Measurements from ENCODE around the gene FAM163B. TPM values are rescaled to one million over a fixed set of nuclear protein-coding genes. Genes with fewer than 3 reads are reported as not detected.

The FAM163B gene
- total and polyA plus RNA-seq, 2 donors (not counting 1 experiment from before 2014, with no cell fraction given), result not detected

DNA sequence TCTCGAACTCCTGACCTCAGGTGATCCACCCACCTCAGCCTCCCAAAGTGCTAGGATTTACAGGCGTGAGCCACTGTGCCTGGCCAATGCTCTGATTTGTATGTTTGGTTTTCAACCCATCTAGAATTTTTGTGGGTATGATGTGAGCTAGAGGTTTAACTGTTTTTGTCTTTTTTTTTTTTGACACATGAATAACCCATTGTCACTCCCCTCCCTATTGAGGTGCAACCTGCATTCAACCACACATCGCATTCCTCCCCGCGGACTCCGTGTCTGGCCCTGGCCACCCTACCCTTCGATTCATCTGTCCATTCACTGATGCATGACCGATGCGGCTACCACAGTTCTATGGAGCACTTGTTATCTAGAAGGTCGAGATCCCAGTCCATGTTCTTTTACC is 9.5 kb upstream of the FAM163B start:
- Histone ChIP-seq H3K27me3 (ENCODE audit: control insufficient read depth, insufficient read depth, low read length) (peaks cover 2% of the 10 kb centered on the region), H3K4me3 (replicated peaks in 1 of 4; ENCODE audit: control extremely low read depth in 1 of 4, insufficient read depth in 1 of 4, low read depth in 3 of 4, low read length in 4 of 4) (no peak overlapping the region)
- no peak for TF ChIP-seq EZH2 (IDR thresholded peaks at IDR 0.05; ENCODE audit: low read length, missing control alignments)
- no peak for TF ChIP-seq CTCF (conservative IDR thresholded peaks at IDR 0.05 in 1 of 2, IDR thresholded peaks at IDR 0.05 in 1 of 2; ENCODE audit: low read depth in 1 of 2, low read length in 2 of 2)

DNA sequence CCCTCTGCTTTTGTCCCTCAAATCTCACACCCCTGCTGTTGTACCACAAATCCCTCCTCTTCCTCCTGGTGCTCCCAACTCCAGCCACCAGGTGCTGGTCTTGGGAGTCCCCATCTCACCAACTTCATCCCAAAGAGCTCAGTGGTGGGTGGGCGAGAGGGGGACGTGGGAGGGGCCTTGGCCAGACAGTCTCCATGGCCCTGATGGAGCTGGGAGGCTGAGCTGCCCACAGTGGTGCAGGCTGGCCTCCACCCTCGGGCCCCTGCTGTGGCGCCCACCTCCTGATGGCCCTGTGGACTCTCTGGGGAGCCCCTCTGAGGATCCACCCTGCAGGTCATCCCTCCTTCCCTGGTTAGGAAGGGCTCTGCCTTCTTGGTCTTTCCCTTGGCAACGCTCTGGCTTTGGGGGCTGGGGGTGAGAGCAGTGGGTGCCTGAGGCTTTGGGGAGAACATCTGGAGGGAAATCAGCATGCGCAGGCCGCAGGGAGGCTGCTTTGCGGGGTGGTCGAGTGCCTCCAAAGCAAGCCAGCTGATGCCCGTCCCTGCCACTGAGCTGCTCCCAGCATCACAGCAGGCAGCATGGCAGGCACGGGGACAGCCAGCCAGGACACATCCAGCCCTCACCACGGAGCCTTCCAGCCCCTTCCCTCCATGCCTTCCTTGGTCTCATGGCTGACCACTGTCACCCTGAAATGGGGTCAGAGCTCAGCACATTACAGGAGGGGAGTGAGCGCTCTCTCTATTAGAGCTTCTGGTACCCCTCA is 7.6 kb upstream of the FAM163B start:
- H3K9ac ChIP-seq (ENCODE audit: insufficient read depth, low read length), result no peak overlapping the region
- no peak overlapping the region for H3K4me2 ChIP-seq (ENCODE audit: extremely low read depth, insufficient read depth, low read length)
- no peak overlapping the region for H2AFZ ChIP-seq (ENCODE audit: low read length)
- no peaks in the 10 kb centered on the region for H3K36me3 ChIP-seq (ENCODE audit: control insufficient read depth, insufficient read depth, low read length)
- no peaks in the 10 kb centered on the region for H4K20me1 ChIP-seq (ENCODE audit: control insufficient read depth, extremely low read depth, insufficient read depth, low read length)
- H3K4me3 ChIP-seq (replicated peaks in 1 of 4; ENCODE audit: control extremely low read depth in 1 of 4, insufficient read depth in 1 of 4, low read depth in 3 of 4, low read length in 4 of 4), result no peak overlapping the region
- DNase-seq (ENCODE audit: low read depth in 2 of 2), result no peak
- H3K27me3 ChIP-seq (ENCODE audit: control insufficient read depth, insufficient read depth, low read length), result peaks cover 2% of the 10 kb centered on the region
- no peaks in the 10 kb centered on the region for H3K4me1 ChIP-seq (ENCODE audit: control insufficient read depth, extremely low read depth, insufficient read depth, low read length)
- H3K27ac ChIP-seq (ENCODE audit: insufficient read depth, low read length), result no peak overlapping the region
- no peaks in the 10 kb centered on the region for H3K9me3 ChIP-seq (ENCODE audit: control insufficient read depth, insufficient read depth, low read depth, low read length)
- TF ChIP-seq EZH2 (IDR thresholded peaks at IDR 0.05; ENCODE audit: low read length, missing control alignments), result no peak
- no peak for TF ChIP-seq CTCF (conservative IDR thresholded peaks at IDR 0.05 in 1 of 2, IDR thresholded peaks at IDR 0.05 in 1 of 2; ENCODE audit: low read depth in 1 of 2, low read length in 2 of 2)
- no peaks in the 10 kb centered on the region for H3K79me2 ChIP-seq (ENCODE audit: control insufficient read depth, insufficient read depth, low read length)

More for the DNA sequence above, 9.5 kb upstream of the FAM163B start:
- no peak overlapping the region for H3K9ac ChIP-seq (ENCODE audit: insufficient read depth, low read length)
- H4K20me1 ChIP-seq (ENCODE audit: control insufficient read depth, extremely low read depth, insufficient read depth, low read length), result no peaks in the 10 kb centered on the region
- no peaks in the 10 kb centered on the region for H3K9me3 ChIP-seq (ENCODE audit: control insufficient read depth, insufficient read depth, low read depth, low read length)
- no peaks in the 10 kb centered on the region for H3K4me1 ChIP-seq (ENCODE audit: control insufficient read depth, extremely low read depth, insufficient read depth, low read length)
- no peaks in the 10 kb centered on the region for H3K36me3 ChIP-seq (ENCODE audit: control insufficient read depth, insufficient read depth, low read length)
- no peak overlapping the region for H2AFZ ChIP-seq (ENCODE audit: low read length)
- no peak for DNase-seq (ENCODE audit: low read depth in 2 of 2)
- no peak overlapping the region for H3K27ac ChIP-seq (ENCODE audit: insufficient read depth, low read length)
- no peaks in the 10 kb centered on the region for H3K79me2 ChIP-seq (ENCODE audit: control insufficient read depth, insufficient read depth, low read length)
- no peak overlapping the region for H3K4me2 ChIP-seq (ENCODE audit: extremely low read depth, insufficient read depth, low read length)

DNA sequence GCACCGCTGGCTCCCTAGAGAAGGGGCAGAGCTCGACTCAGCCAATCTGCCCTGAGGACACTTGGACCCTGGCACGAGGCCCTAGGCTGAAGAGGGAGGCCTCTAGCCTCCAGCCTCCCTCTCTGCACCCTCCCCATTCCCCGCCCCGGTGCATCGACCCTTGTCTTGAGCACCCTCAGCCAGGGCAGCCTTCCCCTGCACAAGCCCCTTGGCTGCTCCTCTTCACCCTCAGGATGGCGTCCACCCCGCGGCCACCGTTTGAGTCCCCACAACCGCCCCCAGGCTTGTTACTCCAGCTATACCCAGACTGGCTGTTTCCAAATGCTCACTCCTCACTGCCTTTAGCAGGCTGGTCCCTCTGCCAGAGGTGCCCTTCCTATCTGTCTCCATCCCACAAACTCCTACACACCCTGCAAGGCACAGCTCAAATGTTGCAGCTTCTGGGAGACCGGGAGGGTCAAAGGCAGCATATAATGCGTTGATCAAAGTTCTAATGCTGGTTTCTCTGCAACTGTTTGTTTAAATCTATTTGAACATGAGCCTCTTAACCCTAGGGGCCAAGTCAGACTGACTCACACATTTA is 6.5 kb upstream of the FAM163B start:
- H3K4me2 ChIP-seq (ENCODE audit: extremely low read depth, insufficient read depth, low read length), result no peak overlapping the region
- no peak overlapping the region for H3K9ac ChIP-seq (ENCODE audit: insufficient read depth, low read length)
- no peak for DNase-seq (ENCODE audit: low read depth in 2 of 2)
- no peak for TF ChIP-seq CTCF (conservative IDR thresholded peaks at IDR 0.05 in 1 of 2, IDR thresholded peaks at IDR 0.05 in 1 of 2; ENCODE audit: low read depth in 1 of 2, low read length in 2 of 2)
- no peak for TF ChIP-seq EZH2 (IDR thresholded peaks at IDR 0.05; ENCODE audit: low read length, missing control alignments)
- no peak overlapping the region for H2AFZ ChIP-seq (ENCODE audit: low read length)
- no peaks in the 10 kb centered on the region for H3K79me2 ChIP-seq (ENCODE audit: control insufficient read depth, insufficient read depth, low read length)
- no peak overlapping the region for H3K4me3 ChIP-seq (replicated peaks in 1 of 4; ENCODE audit: control extremely low read depth in 1 of 4, insufficient read depth in 1 of 4, low read depth in 3 of 4, low read length in 4 of 4)
- H3K27ac ChIP-seq (ENCODE audit: insufficient read depth, low read length), result no peak overlapping the region
- H4K20me1 ChIP-seq (ENCODE audit: control insufficient read depth, extremely low read depth, insufficient read depth, low read length), result no peaks in the 10 kb centered on the region
- H3K27me3 ChIP-seq (ENCODE audit: control insufficient read depth, insufficient read depth, low read length), result peaks cover 2% of the 10 kb centered on the region
- no peaks in the 10 kb centered on the region for H3K9me3 ChIP-seq (ENCODE audit: control insufficient read depth, insufficient read depth, low read depth, low read length)
- no peaks in the 10 kb centered on the region for H3K4me1 ChIP-seq (ENCODE audit: control insufficient read depth, extremely low read depth, insufficient read depth, low read length)
- no peaks in the 10 kb centered on the region for H3K36me3 ChIP-seq (ENCODE audit: control insufficient read depth, insufficient read depth, low read length)
